ENCODE results near the gene FAM193B.

GRCh38 chr5:177512736-177513380 is 41.5 kb downstream of the FAM193B start:
- no peak for TF ChIP-seq ZFP3 (CRISPR knock-in tag; IDR thresholded peaks at IDR 0.05)
- TF ChIP-seq CREB5 (CRISPR knock-in tag; IDR thresholded peaks at IDR 0.05; ENCODE audit: low read depth), result no peak
- TF ChIP-seq PATZ1 (CRISPR knock-in tag; IDR thresholded peaks at IDR 0.05; ENCODE audit: borderline replicate concordance), result no peak
- TF ChIP-seq, protein P1, sequence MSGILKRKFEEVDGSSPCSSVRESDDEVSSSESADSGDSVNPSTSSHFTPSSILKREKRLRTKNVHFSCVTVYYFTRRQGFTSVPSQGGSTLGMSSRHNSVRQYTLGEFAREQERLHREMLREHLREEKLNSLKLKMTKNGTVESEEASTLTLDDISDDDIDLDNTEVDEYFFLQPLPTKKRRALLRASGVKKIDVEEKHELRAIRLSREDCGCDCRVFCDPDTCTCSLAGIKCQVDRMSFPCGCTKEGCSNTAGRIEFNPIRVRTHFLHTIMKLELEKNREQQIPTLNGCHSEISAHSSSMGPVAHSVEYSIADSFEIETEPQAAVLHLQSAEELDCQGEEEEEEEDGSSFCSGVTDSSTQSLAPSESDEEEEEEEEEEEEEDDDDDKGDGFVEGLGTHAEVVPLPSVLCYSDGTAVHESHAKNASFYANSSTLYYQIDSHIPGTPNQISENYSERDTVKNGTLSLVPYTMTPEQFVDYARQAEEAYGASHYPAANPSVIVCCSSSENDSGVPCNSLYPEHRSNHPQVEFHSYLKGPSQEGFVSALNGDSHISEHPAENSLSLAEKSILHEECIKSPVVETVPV (CRISPR knock-in tag; IDR thresholded peaks at IDR 0.05), result no peak
- no peak for TF ChIP-seq ZNF70 (CRISPR knock-in tag; IDR thresholded peaks at IDR 0.05)
- TF ChIP-seq GLIS3 (CRISPR knock-in tag; IDR thresholded peaks at IDR 0.05), result no peak
